Measurements from ENCODE around the gene MAD1L1. TPM values are rescaled to one million over a fixed set of nuclear protein-coding genes. Genes with fewer than 3 reads are reported as not detected.

MAD1L1 gene
- total and polyA plus RNA-seq, 2 of the 8 experiments (the other 6 are each of a cell fraction or from before 2014, with no cell fraction given) = 40.4 to 44.6 TPM

DNA sequence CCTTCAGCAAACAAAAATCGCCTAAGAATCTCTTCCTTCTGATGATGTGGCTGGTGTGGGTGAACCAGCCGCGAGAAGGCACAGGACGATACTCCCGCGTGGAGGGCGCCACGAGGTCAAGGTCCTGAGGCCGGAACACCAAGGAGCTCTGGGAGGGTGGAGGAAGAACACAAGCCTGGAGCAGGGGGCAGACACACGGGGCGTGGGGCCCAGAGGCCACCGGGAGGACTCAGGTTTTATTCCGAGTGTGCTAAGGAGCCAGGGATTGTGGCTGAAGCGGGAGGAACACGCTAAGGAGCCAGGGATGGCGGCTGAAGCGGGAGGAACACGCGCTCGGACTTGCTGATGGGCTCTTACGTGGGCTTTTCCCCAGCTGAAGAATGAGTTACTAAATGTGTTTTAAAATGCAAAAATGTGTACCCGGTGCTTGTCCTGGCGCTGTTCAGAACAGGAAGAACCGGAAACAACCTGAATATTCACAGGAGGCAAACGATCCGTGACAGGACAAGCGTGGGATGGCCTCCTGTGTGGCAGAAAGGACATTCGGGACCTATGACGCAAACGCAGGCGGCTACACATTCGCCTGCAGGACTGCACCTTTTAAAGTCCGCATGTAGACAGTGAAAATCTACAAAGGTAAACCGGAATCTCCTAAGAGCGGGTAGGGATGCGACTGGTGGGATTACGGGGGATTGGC is 64.0 kb downstream of the MAD1L1 start:
- WGBS, 2 experiments (ENCODE audit: extremely low coverage in 1 of 2, insufficient coverage in 1 of 2, insufficient read length in 1 of 2, insufficient replicate concordance in 2 of 2, low coverage in 1 of 2, low lambda C conversion rate in 2 of 2, missing lambda C conversion rate in 1 of 2) = 92% methylated on average over 37 of the region's 37 CpGs; no CpG with 5 or more reads in 1 of the 2 experiments
- CTCF ChIA-PET (ENCODE audit: partially characterized antibody) = interaction anchor here (0.7 kb wide), 1 partner anchor 167 kb away, joined by 4 read pairs; no protein-coding TSS in a partner anchor
- H3K36me3 ChIP-seq (ENCODE audit: control insufficient read depth in 2 of 4, insufficient read depth in 4 of 4, low read length in 3 of 4) = peaks cover 0 to 4% (median 0%) of the 10 kb centered on the region in 4 experiments; a peak in 3 of 8 replicates

More for the DNA sequence above, 64.0 kb downstream of the MAD1L1 start:
- no peak overlapping the region for H3K4me2 ChIP-seq (ENCODE audit: insufficient read depth in 1 of 2, low read depth in 2 of 2, low read length in 2 of 2)
- no peak overlapping the region for H2BK12ac ChIP-seq (ENCODE audit: low read depth, low read length)
- H3K23me2 ChIP-seq (ENCODE audit: low read depth, low read length) = no peaks in the 10 kb centered on the region
- no peak overlapping the region; the same call in 1 of the 2 replicates for H2BK5ac ChIP-seq (ENCODE audit: low read depth, low read length)
- H3K79me1 ChIP-seq (ENCODE audit: low read depth, low read length) = peaks cover 13% of the 10 kb centered on the region
- no peaks in the 10 kb centered on the region for H3K27me3 ChIP-seq (replicated peaks in 1 of 4; ENCODE audit: control insufficient read depth in 3 of 4, extremely low read depth in 1 of 4, insufficient read depth in 3 of 4, low read length in 3 of 4)
- no peaks in the 10 kb centered on the region; a peak in 1 of 4 replicates for H3K79me2 ChIP-seq (ENCODE audit: control insufficient read depth in 1 of 2, insufficient read depth in 2 of 2, low read length in 2 of 2)
- H3K56ac ChIP-seq (replicated peaks; ENCODE audit: insufficient read length, low read depth, low read length) = no peak overlapping the region
- H3K4me1 ChIP-seq (replicated peaks in 1 of 4; ENCODE audit: control insufficient read depth in 3 of 4, insufficient read depth in 4 of 4, low read length in 3 of 4) = no peaks in the 10 kb centered on the region; a peak in 1 of 7 replicates
- no peak overlapping the region for H4K8ac ChIP-seq (ENCODE audit: extremely low read depth, insufficient read depth, low read length)
- peaks cover 0 to 1% of the 10 kb centered on the region in 2 experiments for H4K20me1 ChIP-seq (replicated peaks in 1 of 2; ENCODE audit: control insufficient read depth in 1 of 2, insufficient read depth in 2 of 2, low read length in 2 of 2)
- no peak overlapping the region for H3K4ac ChIP-seq (replicated peaks; ENCODE audit: insufficient read length, low read depth, low read length)
- TF ChIP-seq POLR2AphosphoS5 (IDR thresholded peaks at IDR 0.05; ENCODE audit: low read depth, low read length) (no peak), SIN3A (conservative IDR thresholded peaks at IDR 0.05 in 1 of 2, IDR thresholded peaks at IDR 0.05 in 1 of 2; ENCODE audit: low read depth in 1 of 2, low read length in 2 of 2) (no peak), TAF1 (IDR thresholded peaks at IDR 0.05; ENCODE audit: low read depth, low read length) (no peak)
- TF ChIP-seq, protein P1, sequence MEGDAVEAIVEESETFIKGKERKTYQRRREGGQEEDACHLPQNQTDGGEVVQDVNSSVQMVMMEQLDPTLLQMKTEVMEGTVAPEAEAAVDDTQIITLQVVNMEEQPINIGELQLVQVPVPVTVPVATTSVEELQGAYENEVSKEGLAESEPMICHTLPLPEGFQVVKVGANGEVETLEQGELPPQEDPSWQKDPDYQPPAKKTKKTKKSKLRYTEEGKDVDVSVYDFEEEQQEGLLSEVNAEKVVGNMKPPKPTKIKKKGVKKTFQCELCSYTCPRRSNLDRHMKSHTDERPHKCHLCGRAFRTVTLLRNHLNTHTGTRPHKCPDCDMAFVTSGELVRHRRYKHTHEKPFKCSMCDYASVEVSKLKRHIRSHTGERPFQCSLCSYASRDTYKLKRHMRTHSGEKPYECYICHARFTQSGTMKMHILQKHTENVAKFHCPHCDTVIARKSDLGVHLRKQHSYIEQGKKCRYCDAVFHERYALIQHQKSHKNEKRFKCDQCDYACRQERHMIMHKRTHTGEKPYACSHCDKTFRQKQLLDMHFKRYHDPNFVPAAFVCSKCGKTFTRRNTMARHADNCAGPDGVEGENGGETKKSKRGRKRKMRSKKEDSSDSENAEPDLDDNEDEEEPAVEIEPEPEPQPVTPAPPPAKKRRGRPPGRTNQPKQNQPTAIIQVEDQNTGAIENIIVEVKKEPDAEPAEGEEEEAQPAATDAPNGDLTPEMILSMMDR (IDR thresholded peaks at IDR 0.05; ENCODE audit: control extremely low read depth in 1 of 3, insufficient read depth in 1 of 3, low read depth in 1 of 3, low read length in 3 of 3) = no peak
- no peaks in the 10 kb centered on the region for H3K9me3 ChIP-seq (ENCODE audit: insufficient read depth in 2 of 2, low read depth in 1 of 2, low read length in 1 of 2)
- no peak overlapping the region for H3K27ac ChIP-seq (ENCODE audit: low read depth, low read length)
- no peak overlapping the region for H4K91ac ChIP-seq (replicated peaks; ENCODE audit: insufficient read length, low read length)
- no peak overlapping the region for H2BK15ac ChIP-seq (ENCODE audit: low read length)
- FAIRE-seq (no peak), DNase-seq (ENCODE audit: low read depth in 1 of 2, low spot score in 2 of 2) (no peak)
- no peak overlapping the region for H3K4me3 ChIP-seq (ENCODE audit: extremely low read depth in 1 of 4, insufficient read depth in 2 of 4, low read depth in 3 of 4, low read length in 4 of 4)
- H2BK20ac ChIP-seq (ENCODE audit: low read length) = no peak overlapping the region
- H2AK5ac ChIP-seq (ENCODE audit: low read depth, low read length) = no peak overlapping the region
- no peak overlapping the region for H3K23ac ChIP-seq (ENCODE audit: insufficient read length)
- H3K9ac ChIP-seq (replicated peaks in 1 of 4; ENCODE audit: extremely low read depth in 1 of 4, low read depth in 3 of 4, low read length in 3 of 4) = no peak overlapping the region
- H2AFZ ChIP-seq (ENCODE audit: low read length) = no peak overlapping the region
- no peak overlapping the region for H3K14ac ChIP-seq (ENCODE audit: insufficient read length)
- H4K5ac ChIP-seq (ENCODE audit: insufficient read length, low read depth, low read length) = no peak overlapping the region
- POLR2A ChIA-PET (ENCODE audit: partially characterized antibody) = no interaction called here
- no peak overlapping the region for H2BK120ac ChIP-seq (replicated peaks; ENCODE audit: low read depth, low read length)
- H3K18ac ChIP-seq (ENCODE audit: extremely low read depth, low read length) = no peak overlapping the region
